A673 (cell line): ENCODE measurements around the gene LITAFD.

ENCODE experiments used
- CTCF ChIP-seq: fragments of 300-800, 200-600 bp; sonication (generic); conservative IDR thresholded peaks from 2 replicates; pipeline ENCODE4 v1.5.1; 2017; ENCODE audit warnings: low read depth, mild to moderate bottlenecking, antibody characterized with exemption, low read length, moderate library complexity, mixed read lengths
- EZH2 ChIP-seq: fragments of 200-600 bp; sonication (generic); IDR thresholded peaks from 2 replicates; pipeline ENCODE4 v1.6.1; 2017; ENCODE audit warnings: borderline replicate concordance, low read depth, mild to moderate bottlenecking, mixed read lengths, antibody characterized with exemption, low read length; ENCODE audit not compliant: poor library complexity, severe bottlenecking

- TF ChIP-seq CTCF (no peak), EZH2 (no peak)
These were observed 33.2 kb upstream of the LITAFD start for GRCh38 chr16:8848939-8849391.
